Activated CD4-positive, alpha-beta memory T cell treated with anti-CD3 and anti-CD28 coated beads, Interleukin-2, amount 10 ng/mL, durations not matched to agents 7 days and 5 days (primary cell): ENCODE data around the gene SMIM24. TPM values are rescaled to one million over a fixed set of nuclear protein-coding genes. Genes with fewer than 3 reads are reported as not detected.
A peak's percentile ranks its signal among the peaks of the same experiment; 100 is the strongest.

ENCODE experiments used
- CTCF ChIA-PET: fragments of 350-600 bp; sonication (Branson Sonifier 250); formaldehyde crosslinking; loops from one replicate; lab custom pipeline; 2021; ENCODE audit warnings: antibody characterized with exemption, inconsistent platforms; lab: Charles Lee
- POLR2A ChIA-PET: fragments of 350-600 bp; sonication (Branson Sonifier 250); formaldehyde crosslinking; loops from one replicate; lab custom pipeline; 2021; ENCODE audit warnings: antibody characterized with exemption; lab: Charles Lee
- DNase-seq: peaks from one replicate; pipeline ENCODE4 v3.0.0-alpha.2; 2020
- H3K27ac Mint-ChIP-seq: one replicate; pipeline ENCODE4 v1.8.0; 2021; ENCODE audit warnings: mild to moderate bottlenecking, mixed read lengths
- H3K27me3 Mint-ChIP-seq: one replicate; pipeline ENCODE4 v1.8.0; 2021; ENCODE audit warnings: mixed read lengths
- H3K36me3 Mint-ChIP-seq: one replicate; pipeline ENCODE4 v1.8.0; 2021; ENCODE audit warnings: low read depth, mixed read lengths
- H3K4me1 Mint-ChIP-seq: one replicate; pipeline ENCODE4 v1.8.0; 2021; ENCODE audit warnings: mixed read lengths
- H3K4me3 Mint-ChIP-seq: one replicate; pipeline ENCODE4 v1.8.0; 2021; ENCODE audit warnings: mild to moderate bottlenecking, mixed read lengths
- H3K9me3 Mint-ChIP-seq: one replicate; pipeline ENCODE4 v1.8.0; 2021; ENCODE audit warnings: mixed read lengths
- total RNA-seq, 2 experiments: library from RNA; stranded (reverse); gene quantifications; one replicate each; pipeline ENCODE4 v1.2.3, GENCODE V29; 2021

The SMIM24 gene
- total RNA-seq, 2 experiments from 2014 or later: not detected

GRCh38 chr19:3474010-3474409, 6.3 kb downstream of the SMIM24 start:
- ChIA-PET POLR2A (no interaction called here), CTCF (interaction anchor here (2.0 kb wide), 1 partner anchor 146 kb away, joined by 7 read pairs; no protein-coding TSS in a partner anchor)
- Mint-ChIP-seq H3K4me3 (no peak overlapping the region), H3K9me3 (no peaks in the 10 kb centered on the region), H3K27me3 (peaks cover 5% of the 10 kb centered on the region), H3K4me1 (peaks cover 9% of the 10 kb centered on the region), H3K36me3 (no peaks in the 10 kb centered on the region), H3K27ac (no peak overlapping the region)
- no peak for DNase-seq

- Mint-ChIP-seq H3K27ac (no peak overlapping the region), H3K4me3 (no peak overlapping the region), H3K36me3 (no peaks in the 10 kb centered on the region), H3K9me3 (no peaks in the 10 kb centered on the region), H3K27me3 (no peaks in the 10 kb centered on the region), H3K4me1 (no peaks in the 10 kb centered on the region)
- POLR2A ChIA-PET: no interaction called here
- DNase-seq: peak; percentile 36
- CTCF ChIA-PET: interaction anchor here (0.6 to 2.0 kb wide), 10 partner anchors 13 to 167 kb away, joined by 3 to 7 read pairs (median 4); partner anchors contain the start of gene DOHH
Measured at GRCh38 chr19:3471954-3472655, 8.2 kb downstream of the SMIM24 start.

- Mint-ChIP-seq H3K27me3 (no peaks in the 10 kb centered on the region), H3K36me3 (no peaks in the 10 kb centered on the region), H3K9me3 (no peaks in the 10 kb centered on the region), H3K27ac (no peak overlapping the region), H3K4me3 (no peak overlapping the region), H3K4me1 (no peaks in the 10 kb centered on the region)
- POLR2A ChIA-PET: no interaction called here
- DNase-seq: no peak
- CTCF ChIA-PET: interaction anchor here (1.0 kb wide), 3 partner anchors 12 to 36 kb away, joined by 3 to 4 read pairs (median 3); no protein-coding TSS in a partner anchor
Measured at GRCh38 chr19:3470500-3471128, 9.7 kb downstream of the SMIM24 start.

GRCh38 chr19:3469638-3470499, 10.5 kb downstream of the SMIM24 start:
- H3K4me1 Mint-ChIP-seq: no peaks in the 10 kb centered on the region
- no peak overlapping the region for H3K4me3 Mint-ChIP-seq
- no peaks in the 10 kb centered on the region for H3K27me3 Mint-ChIP-seq
- POLR2A ChIA-PET: no interaction called here
- no peak overlapping the region for H3K27ac Mint-ChIP-seq
- DNase-seq: no peak
- H3K36me3 Mint-ChIP-seq: no peaks in the 10 kb centered on the region
- CTCF ChIA-PET: interaction anchor here (0.7 to 1.4 kb wide), 4 partner anchors 13 to 165 kb away, joined by 3 to 5 read pairs (median 3); no protein-coding TSS in a partner anchor
- H3K9me3 Mint-ChIP-seq: no peaks in the 10 kb centered on the region

GRCh38 chr19:3468211-3468610, 12.1 kb downstream of the SMIM24 start:
- Mint-ChIP-seq H3K9me3 (no peaks in the 10 kb centered on the region), H3K36me3 (no peaks in the 10 kb centered on the region), H3K4me1 (no peaks in the 10 kb centered on the region), H3K27me3 (no peaks in the 10 kb centered on the region), H3K27ac (no peak overlapping the region), H3K4me3 (no peak overlapping the region)
- CTCF ChIA-PET: interaction anchor here (1.0 kb wide), 1 partner anchor 28 kb away, joined by 3 read pairs; no protein-coding TSS in a partner anchor
- POLR2A ChIA-PET: no interaction called here
- no peak for DNase-seq

GRCh38 chr19:3467437-3468198, 12.7 kb downstream of the SMIM24 start:
- CTCF ChIA-PET: no interaction called here
- H3K36me3 Mint-ChIP-seq: no peaks in the 10 kb centered on the region
- H3K27me3 Mint-ChIP-seq: no peaks in the 10 kb centered on the region
- H3K4me3 Mint-ChIP-seq: no peak overlapping the region
- POLR2A ChIA-PET: no interaction called here
- H3K9me3 Mint-ChIP-seq: no peaks in the 10 kb centered on the region
- no peaks in the 10 kb centered on the region for H3K4me1 Mint-ChIP-seq
- no peak overlapping the region for H3K27ac Mint-ChIP-seq
- no peak for DNase-seq

GRCh38 chr19:3466635-3467034, 13.7 kb downstream of the SMIM24 start:
- no peaks in the 10 kb centered on the region for H3K36me3 Mint-ChIP-seq
- no peak overlapping the region for H3K4me3 Mint-ChIP-seq
- H3K27ac Mint-ChIP-seq: no peak overlapping the region
- no peak for DNase-seq
- H3K27me3 Mint-ChIP-seq: no peaks in the 10 kb centered on the region
- POLR2A ChIA-PET: no interaction called here
- CTCF ChIA-PET: no interaction called here
- H3K9me3 Mint-ChIP-seq: no peaks in the 10 kb centered on the region
- H3K4me1 Mint-ChIP-seq: no peaks in the 10 kb centered on the region

GRCh38 chr19:3465552-3465951, 14.8 kb downstream of the SMIM24 start:
- CTCF ChIA-PET: interaction anchor here (0.7 kb wide), 1 partner anchor 161 kb away, joined by 4 read pairs; no protein-coding TSS in a partner anchor
- Mint-ChIP-seq H3K27me3 (no peaks in the 10 kb centered on the region), H3K4me3 (no peak overlapping the region), H3K36me3 (no peaks in the 10 kb centered on the region), H3K27ac (no peak overlapping the region), H3K9me3 (no peaks in the 10 kb centered on the region), H3K4me1 (no peaks in the 10 kb centered on the region)
- DNase-seq: no peak
- POLR2A ChIA-PET: no interaction called here

GRCh38 chr19:3464587-3465235, 15.6 kb downstream of the SMIM24 start:
- no peaks in the 10 kb centered on the region for H3K9me3 Mint-ChIP-seq
- no peaks in the 10 kb centered on the region for H3K4me1 Mint-ChIP-seq
- no peak for DNase-seq
- POLR2A ChIA-PET: no interaction called here
- H3K4me3 Mint-ChIP-seq: no peak overlapping the region
- CTCF ChIA-PET: interaction anchor here (0.7 kb wide), 2 partner anchors 19 to 160 kb away, joined by 4 to 5 read pairs; no protein-coding TSS in a partner anchor
- H3K36me3 Mint-ChIP-seq: no peaks in the 10 kb centered on the region
- no peaks in the 10 kb centered on the region for H3K27me3 Mint-ChIP-seq
- H3K27ac Mint-ChIP-seq: no peak overlapping the region

- Mint-ChIP-seq H3K36me3 (no peaks in the 10 kb centered on the region), H3K27me3 (no peaks in the 10 kb centered on the region), H3K4me3 (no peak overlapping the region), H3K9me3 (no peaks in the 10 kb centered on the region), H3K4me1 (peaks cover 2% of the 10 kb centered on the region), H3K27ac (no peak overlapping the region)
- DNase-seq: no peak
- ChIA-PET CTCF (no interaction called here), POLR2A (no interaction called here)
Measured at GRCh38 chr19:3463714-3464586, 16.4 kb downstream of the SMIM24 start.

GRCh38 chr19:3462991-3463713, 17.2 kb downstream of the SMIM24 start:
- CTCF ChIA-PET: no interaction called here
- H3K36me3 Mint-ChIP-seq: no peaks in the 10 kb centered on the region
- no peak for DNase-seq
- H3K4me3 Mint-ChIP-seq: no peak overlapping the region
- no peak overlapping the region for H3K27ac Mint-ChIP-seq
- no peaks in the 10 kb centered on the region for H3K9me3 Mint-ChIP-seq
- peaks cover 2% of the 10 kb centered on the region for H3K4me1 Mint-ChIP-seq
- POLR2A ChIA-PET: no interaction called here
- H3K27me3 Mint-ChIP-seq: no peaks in the 10 kb centered on the region
